K562 (cell line): Measurements from ENCODE around the gene FBXO17. TPM values are rescaled to one million over a fixed set of nuclear protein-coding genes. Genes with fewer than 3 reads are reported as not detected.

Experiments used
- ATAC-seq: fragments of 200-7000 bp; cut with Tn5 transposase; 3 replicates; pipeline ENCODE4 v1.9.1; 2020; ENCODE audit warnings: moderate library complexity
- BruUV-seq: library from RNA; stranded (reverse); fragments of 400-500 nt; replicated peaks from 2 replicates; lab custom pipeline; 2021; lab: Mats Ljungman, UMichigan
- CTCF ChIA-PET: fragments of 300-600 bp; formaldehyde crosslinking; extraction: SDS; loops from one replicate; lab custom pipeline; 2021; ENCODE audit warnings: low intra/inter-chr PET ratio; lab: Yijun Ruan, JAX
- POLR2A ChIA-PET: fragments of 300-600, 350-650 bp; sonication (Branson Sonifier 250); formaldehyde crosslinking; extraction: SDS; loops from one replicate; lab custom pipeline; 2021; ENCODE audit warnings: antibody characterized with exemption, inconsistent platforms; lab: Yijun Ruan, JAX
- DNase-seq, 4 experiments: peaks; one replicate each; pipeline versions ENCODE4 v3.0.0 to v3.0.0-alpha.2; 2011 to 2018; ENCODE audit warnings: low spot score in 3 of 4, mixed read lengths in 3 of 4; ENCODE audit errors: extremely low read depth in 1 of 4
- FAIRE-seq: peaks from 2 replicates; lab custom pipeline; 2011; peaks lifted over from hg19 to GRCh38; lab: Jason Lieb, UNC
- H2AFZ ChIP-seq: 2 replicates; pipeline ENCODE4 v1.6.0; 2011; ENCODE audit warnings: low read depth, low read length, control low read depth, inconsistent platforms
- H3K27ac ChIP-seq: fragments of 200-600 bp; 3 replicates; pipeline ENCODE4 v1.8.0; 2011; ENCODE audit warnings: low read depth, mild to moderate bottlenecking, control low read depth, inconsistent platforms, low read length, moderate library complexity, mixed read lengths; ENCODE audit errors: extremely low read depth
- H3K27me3 ChIP-seq, 2 experiments: fragments of 300-600 bp in 1 of 2; 2 replicates in 1 of 2; 3 replicates in 1 of 2; pipeline versions ENCODE4 v1.6.0 to v1.8.0; 2011; ENCODE audit warnings: inconsistent platforms in 2 of 2, low read length in 2 of 2, mild to moderate bottlenecking in 1 of 2, mixed read lengths in 1 of 2, moderate library complexity in 1 of 2; ENCODE audit not compliant: control insufficient read depth in 2 of 2, insufficient read depth in 2 of 2
- H3K36me3 ChIP-seq: fragments of 300-600 bp; 3 replicates; pipeline ENCODE4 v1.8.0; 2011; ENCODE audit warnings: mild to moderate bottlenecking, low read length, inconsistent platforms; ENCODE audit not compliant: control insufficient read depth, insufficient read depth
- H3K4me1 ChIP-seq, 2 experiments: fragments of 200-600 bp in 1 of 2; replicated peaks in 1 of 2; 2 replicates in 1 of 2; 3 replicates in 1 of 2; pipeline versions ENCODE4 v1.5.1 to v1.8.0; 2011; ENCODE audit warnings: inconsistent platforms in 2 of 2, low read length in 2 of 2, mild to moderate bottlenecking in 1 of 2, mixed read lengths in 1 of 2, moderate library complexity in 1 of 2; ENCODE audit not compliant: control insufficient read depth in 2 of 2, insufficient read depth in 2 of 2
- H3K4me2 ChIP-seq: 2 replicates; pipeline ENCODE4 v1.6.1; 2011; ENCODE audit warnings: low read length, control low read depth, inconsistent platforms, mixed read lengths; ENCODE audit not compliant: insufficient read depth
- H3K4me3 ChIP-seq: fragments of 200-600 bp; sonication (generic), shearing (Covaris generic); 2 replicates; pipeline ENCODE4 v1.5.1; 2016; ENCODE audit warnings: control low read depth, inconsistent platforms
- H3K79me2 ChIP-seq: fragments of 200-600 bp; 3 replicates; pipeline ENCODE4 v1.8.0; 2011; ENCODE audit warnings: low read length, inconsistent platforms; ENCODE audit not compliant: control insufficient read depth, insufficient read depth
- H3K9ac ChIP-seq, 2 experiments: 2 replicates each; pipeline versions ENCODE4 v1.6.0 to v1.6.1; 2011; ENCODE audit warnings: low read depth in 2 of 2, low read length in 2 of 2, control low read depth in 1 of 2, inconsistent platforms in 1 of 2, mild to moderate bottlenecking in 1 of 2, mixed read lengths in 1 of 2; ENCODE audit not compliant: insufficient read depth in 1 of 2
- H3K9me1 ChIP-seq: one replicate; pipeline ENCODE4 v1.6.0; 2011; ENCODE audit warnings: inconsistent platforms, mild to moderate bottlenecking, low read length, moderate library complexity; ENCODE audit not compliant: control insufficient read depth, insufficient read depth
- H3K9me3 ChIP-seq: replicated peaks from 2 replicates; pipeline ENCODE4 v1.5.1; 2011; ENCODE audit warnings: low read depth, low read length, inconsistent platforms; ENCODE audit not compliant: control insufficient read depth, insufficient read depth
- H4K20me1 ChIP-seq: replicated peaks from 2 replicates; pipeline ENCODE4 v1.6.1; 2011; ENCODE audit warnings: low read length, inconsistent platforms, mixed read lengths; ENCODE audit not compliant: control insufficient read depth, insufficient read depth
- KLF10 ChIP-seq: fragments of 250-450 bp; sonication (Bioruptor Pico); IDR thresholded peaks from 2 replicates; pipeline ENCODE4 v1.6.1; 2021; ENCODE audit warnings: matching md5 sums
- POLR3G ChIP-seq: IDR thresholded peaks from 2 replicates; pipeline ENCODE4 v1.6.1; 2011; ENCODE audit not compliant: insufficient read length, insufficient replicate concordance; ENCODE audit errors: extremely low read depth
- RBM14 ChIP-seq: fragments of 200-400 bp; formaldehyde crosslinking; IDR thresholded peaks from 2 replicates; pipeline ENCODE4 v1.6.1; 2018; ENCODE audit warnings: low read depth, mild to moderate bottlenecking, low read length, moderate library complexity, borderline replicate concordance; ENCODE audit not compliant: insufficient read depth
- RBM22 ChIP-seq: fragments of 200-400 bp; formaldehyde crosslinking; IDR thresholded peaks from 2 replicates; pipeline ENCODE4 v1.6.1; 2018; ENCODE audit warnings: low read length, low read depth; ENCODE audit not compliant: poor library complexity, severe bottlenecking
- RNF2 ChIP-seq: sonication (generic); IDR thresholded peaks from 2 replicates; pipeline ENCODE4 v1.6.1; 2016
- STAT5A ChIP-seq: IDR thresholded peaks from 2 replicates; pipeline ENCODE4 v1.6.1; 2012; ENCODE audit warnings: low read length, inconsistent platforms, borderline replicate concordance
- THAP7 ChIP-seq: fragments of 250-450 bp; sonication (Bioruptor Pico); IDR thresholded peaks from 2 replicates; pipeline ENCODE4 v1.5.0; 2021
- XRCC4 ChIP-seq: IDR thresholded peaks from one replicate; pipeline ENCODE4 v1.6.1; 2011; ENCODE audit not compliant: insufficient read depth, insufficient read length; ENCODE audit errors: extremely low read depth
- ZNF23 ChIP-seq: fragments of 250-450 bp; sonication (Bioruptor Pico); IDR thresholded peaks from 2 replicates; pipeline ENCODE4 v1.4.0; 2020; ENCODE audit warnings: mild to moderate bottlenecking
- ZNF699 ChIP-seq: fragments of 250-450 bp; sonication (Bioruptor Pico); IDR thresholded peaks from 2 replicates; pipeline ENCODE4 v1.8.0; 2021; ENCODE audit warnings: mild to moderate bottlenecking, moderate library complexity; ENCODE audit not compliant: insufficient replicate concordance
- whole genome bisulfite sequencing: fragments of 100-300 bp; shearing (Covaris generic); methylation state at CpG from one replicate; pipeline ENCODE4 v1.1.6; 2016; ENCODE audit warnings: low coverage, mixed read lengths; ENCODE audit not compliant: insufficient coverage; ENCODE audit errors: missing lambda C conversion rate; 5-methylcytosine and 5-hydroxymethylcytosine counted together
- in situ Hi-C: fragments of 300-500 bp; cut with MboI; formaldehyde crosslinking; loops from 4 replicates; pipeline ENCODE4 v1.15.0; 2018; ENCODE audit warnings: inconsistent platforms, mixed read lengths
- intact Hi-C: fragments of 100-400 bp; cut with micrococcal nuclease; formaldehyde crosslinking; loops from 2 replicates; pipeline ENCODE4 v1.14.2; 2022
- polyA plus RNA-seq, 8 experiments: library from polyadenylated mRNA; depleted of rRNA in 4 of 8; stranded (reverse) in 5 of 8; unstranded in 3 of 8; fragments of >200 nt; fragmentation: Nextera tagmentation in 2 of 8; fragmentation: Illumina TruSeq in 1 of 8; extraction: Ambion mirVana in 2 of 8; extraction: Trizol in 1 of 8; gene quantifications; 2 replicates each; pipeline versions ENCODE4 v1.2.1 to v1.2.3, GENCODE V29; 2011 to 2014; ENCODE audit warnings: inconsistent platforms in 1 of 8, missing spikeins in 1 of 8
- total RNA-seq, 7 experiments: library from RNA; depleted of rRNA in 6 of 7; stranded (reverse); fragments of >200 nt in 6 of 7; fragmentation: Illumina TruSeq in 2 of 7; extraction: Trizol in 2 of 7; gene quantifications; 2 replicates each; pipeline versions ENCODE4 v1.2.1 to v1.2.3, GENCODE V29; 2011 to 2021; ENCODE audit warnings: low replicate concordance in 1 of 7
- TF ChIP-seq, protein P1 (sequence below): fragments of 200-800 bp; sonication (Bioruptor generic); IDR thresholded peaks from 2 replicates; pipeline ENCODE4 v1.6.1; 2017; ENCODE audit warnings: missing genetic modification characterization, missing compliant biosample characterization
- TF ChIP-seq, protein P2 (sequence below): fragments of 450-650 bp; formaldehyde crosslinking; IDR thresholded peaks from 2 replicates; pipeline ENCODE4 v1.4.0; 2020; ENCODE audit warnings: mild to moderate bottlenecking, moderate library complexity

Gene FBXO17
- total and polyA plus RNA-seq, 9 of the 15 experiments (the other 6 are each of a cell fraction or from before 2014, with no cell fraction given): 4.1 to 27.1 (median 19.0) TPM

DNA sequence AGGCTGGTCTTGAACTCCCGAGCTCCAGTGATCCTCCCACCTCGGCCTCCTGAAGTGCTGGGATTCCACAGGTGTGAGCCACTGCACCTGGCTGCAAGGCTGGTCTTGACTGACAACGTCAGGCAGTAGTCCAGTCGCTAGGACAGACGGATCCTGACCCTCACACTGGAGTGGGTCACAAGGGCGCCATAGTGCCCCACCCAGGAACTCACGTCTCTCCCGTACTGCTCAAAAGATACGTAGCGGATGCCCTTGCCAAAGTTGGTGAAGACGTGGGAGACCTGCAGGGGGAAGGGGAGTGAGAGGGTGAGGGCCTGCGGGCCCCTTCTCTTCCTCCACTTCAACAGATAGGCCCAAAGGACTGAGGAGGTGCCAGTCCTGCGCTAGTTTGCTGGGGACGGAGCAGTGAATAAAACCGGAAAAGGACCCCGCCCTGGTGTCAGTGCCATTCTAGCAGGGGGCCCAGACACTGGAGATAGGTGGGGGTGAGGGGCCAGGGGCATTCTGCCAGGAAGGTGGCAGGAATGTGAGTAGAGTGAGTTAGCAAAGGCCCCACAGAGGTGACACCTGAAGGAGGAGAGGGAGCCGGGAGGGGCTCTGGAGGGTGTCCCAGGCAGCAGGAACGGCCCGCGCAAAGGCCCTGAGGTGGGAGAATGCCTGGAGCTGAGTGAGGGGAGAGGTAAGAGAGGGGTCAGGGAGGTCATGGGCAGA lies 32.9 kb downstream of the FBXO17 start (continued):
- TF ChIP-seq, protein P1, sequence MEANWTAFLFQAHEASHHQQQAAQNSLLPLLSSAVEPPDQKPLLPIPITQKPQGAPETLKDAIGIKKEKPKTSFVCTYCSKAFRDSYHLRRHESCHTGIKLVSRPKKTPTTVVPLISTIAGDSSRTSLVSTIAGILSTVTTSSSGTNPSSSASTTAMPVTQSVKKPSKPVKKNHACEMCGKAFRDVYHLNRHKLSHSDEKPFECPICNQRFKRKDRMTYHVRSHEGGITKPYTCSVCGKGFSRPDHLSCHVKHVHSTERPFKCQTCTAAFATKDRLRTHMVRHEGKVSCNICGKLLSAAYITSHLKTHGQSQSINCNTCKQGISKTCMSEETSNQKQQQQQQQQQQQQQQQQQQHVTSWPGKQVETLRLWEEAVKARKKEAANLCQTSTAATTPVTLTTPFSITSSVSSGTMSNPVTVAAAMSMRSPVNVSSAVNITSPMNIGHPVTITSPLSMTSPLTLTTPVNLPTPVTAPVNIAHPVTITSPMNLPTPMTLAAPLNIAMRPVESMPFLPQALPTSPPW (CRISPR knock-in tag): no peak

DNA sequence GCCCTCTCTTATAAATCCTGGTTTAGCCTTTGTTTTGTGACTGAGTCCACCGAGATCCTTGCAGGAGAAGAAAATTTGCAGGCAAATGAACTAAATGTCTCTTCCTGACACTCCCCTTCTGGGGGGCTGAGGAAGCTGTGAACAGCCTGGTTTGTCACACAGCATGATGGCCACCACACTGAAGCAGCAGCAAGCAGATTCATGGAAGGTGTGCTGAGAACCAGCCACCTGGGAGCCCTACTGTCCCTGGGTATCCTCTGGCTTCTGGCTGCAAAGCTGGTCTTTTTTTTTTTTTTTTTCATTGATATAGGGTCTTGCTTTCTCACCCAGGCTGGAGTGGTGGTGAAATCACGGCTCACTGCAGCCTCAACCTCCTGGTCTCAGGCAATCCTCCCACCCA lies 33.6 kb downstream of the FBXO17 start:
- ChIA-PET POLR2A (interaction anchor here (0.9 to 1.0 kb wide), 2 partner anchors 9 to 11 kb away, joined by 4 to 7 read pairs; partner anchors contain the start of genes MRPS12 and SARS2), CTCF (no interaction called here)
- H3K9ac ChIP-seq: no peak overlapping the region
- ATAC-seq (no peak), FAIRE-seq (no peak), DNase-seq (no peak)
- H3K4me2 ChIP-seq: no peak overlapping the region
- WGBS: 55% methylated on average over 2 of the region's 2 CpGs
- no peaks in the 10 kb centered on the region for H3K27me3 ChIP-seq
- no peak overlapping the region for H3K27ac ChIP-seq
- in situ Hi-C loops (no loop called here), intact Hi-C loops (no loop called here)
- no peak for TF ChIP-seq STAT5A
- TF ChIP-seq THAP7: no peak
- TF ChIP-seq RNF2: no peak
- no peak for TF ChIP-seq ZNF23 (CRISPR knock-in tag)
- TF ChIP-seq ZNF699 (CRISPR knock-in tag): no peak
- TF ChIP-seq, protein P2, sequence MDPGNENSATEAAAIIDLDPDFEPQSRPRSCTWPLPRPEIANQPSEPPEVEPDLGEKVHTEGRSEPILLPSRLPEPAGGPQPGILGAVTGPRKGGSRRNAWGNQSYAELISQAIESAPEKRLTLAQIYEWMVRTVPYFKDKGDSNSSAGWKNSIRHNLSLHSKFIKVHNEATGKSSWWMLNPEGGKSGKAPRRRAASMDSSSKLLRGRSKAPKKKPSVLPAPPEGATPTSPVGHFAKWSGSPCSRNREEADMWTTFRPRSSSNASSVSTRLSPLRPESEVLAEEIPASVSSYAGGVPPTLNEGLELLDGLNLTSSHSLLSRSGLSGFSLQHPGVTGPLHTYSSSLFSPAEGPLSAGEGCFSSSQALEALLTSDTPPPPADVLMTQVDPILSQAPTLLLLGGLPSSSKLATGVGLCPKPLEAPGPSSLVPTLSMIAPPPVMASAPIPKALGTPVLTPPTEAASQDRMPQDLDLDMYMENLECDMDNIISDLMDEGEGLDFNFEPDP (CRISPR knock-in tag): no peak
- TF ChIP-seq RBM14: no peak
- no peak for TF ChIP-seq RBM22
- no peak for TF ChIP-seq POLR3G
- no peak for TF ChIP-seq KLF10 (CRISPR knock-in tag)
- TF ChIP-seq XRCC4: no peak
- no peaks in the 10 kb centered on the region for H3K9me1 ChIP-seq
- BruUV-seq: no TSS peak
- H3K79me2 ChIP-seq: no peaks in the 10 kb centered on the region
- no peaks in the 10 kb centered on the region for H4K20me1 ChIP-seq
- H3K36me3 ChIP-seq: peaks cover 21% of the 10 kb centered on the region; the same call in 2 of the 3 replicates
- H3K4me1 ChIP-seq: peaks cover 0 to 11% of the 10 kb centered on the region in 2 experiments; a peak in 2 of 5 replicates
- H3K9me3 ChIP-seq: no peaks in the 10 kb centered on the region
- no peak overlapping the region for H3K4me3 ChIP-seq
- no peak overlapping the region for H2AFZ ChIP-seq
